HEK293 (cell line): ENCODE results near the gene MATCAP1.

Experiments used
- REST ChIP-seq: fragments of 450-650 bp; formaldehyde crosslinking; IDR thresholded peaks from 2 replicates; pipeline ENCODE4 v1.5.1; 2016; ENCODE audit warnings: missing biosample characterization, missing genetic modification characterization
- TRIM28 ChIP-seq: IDR thresholded peaks from 2 replicates; pipeline ENCODE4 v1.6.1; 2011; ENCODE audit warnings: low read length, control low read depth, borderline replicate concordance
- ZNF324 ChIP-seq: fragments of 450-650 bp; formaldehyde crosslinking; IDR thresholded peaks from 2 replicates; pipeline ENCODE4 v1.5.1; 2016; ENCODE audit warnings: missing biosample characterization, missing genetic modification characterization

DNA sequence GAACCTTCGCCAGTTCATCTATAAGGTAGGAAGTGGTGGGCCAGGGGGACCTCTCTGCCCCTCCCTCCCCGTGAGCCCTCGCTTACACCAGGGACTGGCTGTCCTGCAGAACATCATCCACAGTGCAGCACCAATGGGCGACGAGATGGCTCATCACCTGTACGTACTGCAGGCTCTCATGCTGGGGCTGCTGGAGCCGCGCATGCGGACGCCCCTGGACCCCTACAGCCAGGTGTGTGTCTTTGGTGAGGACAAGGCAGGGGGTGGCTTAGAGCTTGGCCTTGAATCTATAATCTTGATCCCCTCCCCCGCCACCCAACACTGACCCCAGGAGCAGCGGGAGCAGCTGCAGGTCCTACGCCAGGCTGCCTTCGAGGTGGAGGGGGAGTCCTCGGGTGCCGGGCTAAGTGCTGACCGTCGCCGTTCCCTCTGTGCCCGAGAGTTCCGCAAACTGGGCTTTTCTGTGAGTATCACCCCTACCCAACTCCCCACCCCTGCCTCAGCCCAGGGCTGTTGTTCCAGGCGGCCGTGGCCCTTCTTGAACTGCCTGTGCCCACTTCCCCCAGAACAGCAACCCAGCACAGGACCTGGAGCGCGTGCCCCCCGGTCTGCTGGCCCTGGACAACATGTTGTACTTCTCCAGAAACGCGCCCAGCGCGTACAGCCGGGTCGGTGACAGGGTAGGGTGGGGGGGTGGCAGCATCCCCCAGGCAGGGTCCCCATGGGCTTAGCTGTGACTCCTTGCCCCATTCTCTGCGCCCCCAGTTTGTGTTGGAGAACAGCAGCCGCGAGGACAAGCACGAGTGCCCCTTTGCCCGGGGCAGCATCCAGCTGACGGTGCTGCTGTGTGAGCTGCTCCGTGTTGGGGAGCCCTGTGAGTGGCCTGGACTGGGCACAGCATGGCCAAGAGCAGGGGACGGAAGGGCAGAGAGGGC, 17.9 kb upstream of the MATCAP1 start:
- no peak for TF ChIP-seq REST
- TF ChIP-seq TRIM28 = no peak
- TF ChIP-seq ZNF324 = no peak
